HTR-8/SVneo (cell line): ENCODE data around the gene SPAG6.

Experiments used
- DNase-seq: peaks from one replicate; pipeline ENCODE4 v3.0.0; 2011; ENCODE audit warnings: low spot score, mixed read lengths; ENCODE audit not compliant: insufficient read length
- FAIRE-seq: peaks from 2 replicates; lab custom pipeline; 2011; peaks lifted over from hg19 to GRCh38; lab: Jason Lieb, UNC

Gene SPAG6

GRCh38 chr10:22453948-22454591, 108.8 kb downstream of the SPAG6 start:
- FAIRE-seq (no peak), DNase-seq (no peak)

GRCh38 chr10:22454634-22455033, 109.3 kb downstream of the SPAG6 start:
- FAIRE-seq (no peak), DNase-seq (no peak)

- FAIRE-seq (no peak), DNase-seq (no peak)
These were observed 110.0 kb downstream of the SPAG6 start for GRCh38 chr10:22455068-22455857.

GRCh38 chr10:22456486-22456885, 111.2 kb downstream of the SPAG6 start:
- no peak for FAIRE-seq
- DNase-seq, result no peak

GRCh38 chr10:22458272-22459038, 113.2 kb downstream of the SPAG6 start:
- no peak for DNase-seq
- no peak for FAIRE-seq

- DNase-seq, result no peak
- no peak for FAIRE-seq
These were observed 114.2 kb downstream of the SPAG6 start for GRCh38 chr10:22459496-22459895.

GRCh38 chr10:22460101-22460500, 114.8 kb downstream of the SPAG6 start:
- DNase-seq (no peak), FAIRE-seq (no peak)

GRCh38 chr10:22460531-22461403, 115.5 kb downstream of the SPAG6 start:
- no peak for DNase-seq
- no peak for FAIRE-seq

- no peak for FAIRE-seq
These were observed 116.6 kb downstream of the SPAG6 start for GRCh38 chr10:22461891-22462290.

GRCh38 chr10:22463255-22463654, 118.0 kb downstream of the SPAG6 start:
- DNase-seq (no peak), FAIRE-seq (no peak)

More at GRCh38 chr10:22461891-22462290, 116.6 kb downstream of the SPAG6 start:
- DNase-seq, result no peak

- no peak for DNase-seq
- no peak for FAIRE-seq
These were observed 119.8 kb downstream of the SPAG6 start for GRCh38 chr10:22464966-22465629.

GRCh38 chr10:22466763-22467334, 121.6 kb downstream of the SPAG6 start:
- DNase-seq (no peak), FAIRE-seq (no peak)
